DND-41 (cell line): ENCODE measurements around the gene RTRAF.

ENCODE experiments used
- ATAC-seq: fragments of 200-7000 bp; cut with Tn5 transposase; 3 replicates; pipeline ENCODE4 v1.9.1; 2021; ENCODE audit warnings: low read depth; ENCODE audit not compliant: insufficient read depth
- DNase-seq: peaks from one replicate; pipeline ENCODE4 v3.0.0-alpha.2; 2020
- H2AFZ ChIP-seq: 2 replicates; pipeline ENCODE4 v1.6.0; 2012; ENCODE audit warnings: low read depth, low read length
- H3K27ac ChIP-seq: 2 replicates; pipeline ENCODE4 v1.5.1; 2012; ENCODE audit warnings: low read length, inconsistent platforms
- H3K27me3 ChIP-seq: fragments of 200-600 bp; sonication (generic); 2 replicates; pipeline ENCODE4 v1.6.0; 2012; ENCODE audit warnings: low read length, mild to moderate bottlenecking, inconsistent platforms; ENCODE audit not compliant: insufficient read depth, poor library complexity
- H3K36me3 ChIP-seq: 2 replicates; pipeline ENCODE4 v1.5.1; 2012; ENCODE audit warnings: low read length, inconsistent platforms; ENCODE audit not compliant: insufficient read depth
- H3K4me1 ChIP-seq: 2 replicates; pipeline ENCODE4 v1.5.1; 2012; ENCODE audit warnings: mild to moderate bottlenecking, low read length; ENCODE audit not compliant: insufficient read depth
- H3K4me2 ChIP-seq: 2 replicates; pipeline ENCODE4 v1.6.0; 2012; ENCODE audit warnings: mild to moderate bottlenecking, moderate library complexity, low read length, inconsistent platforms; ENCODE audit not compliant: insufficient read depth
- H3K4me3 ChIP-seq, 2 experiments: fragments of 200-600 bp in 1 of 2; shearing (Covaris generic) in 1 of 2; 2 replicates each; pipeline ENCODE4 v1.5.1; 2012 to 2016; ENCODE audit warnings: inconsistent platforms in 2 of 2, low read length in 2 of 2, mild to moderate bottlenecking in 2 of 2, low read depth in 1 of 2, moderate library complexity in 1 of 2
- H3K79me2 ChIP-seq: 2 replicates; pipeline ENCODE4 v1.6.0; 2012; ENCODE audit warnings: low read length, inconsistent platforms; ENCODE audit not compliant: insufficient read depth
- H3K9ac ChIP-seq: 2 replicates; pipeline ENCODE4 v1.6.0; 2012; ENCODE audit warnings: low read depth, mild to moderate bottlenecking, inconsistent platforms, low read length, moderate library complexity
- H3K9me3 ChIP-seq: 2 replicates; pipeline ENCODE4 v1.5.1; 2012; ENCODE audit warnings: low read length, moderate library complexity, mild to moderate bottlenecking, inconsistent platforms; ENCODE audit not compliant: insufficient read depth, severe bottlenecking
- H4K20me1 ChIP-seq: 2 replicates; pipeline ENCODE4 v1.6.0; 2012; ENCODE audit warnings: low read length; ENCODE audit not compliant: insufficient read depth
- EZH2 ChIP-seq: IDR thresholded peaks from 3 replicates; pipeline ENCODE4 v1.6.1; 2012; ENCODE audit warnings: borderline replicate concordance, low read depth, mild to moderate bottlenecking, moderate library complexity, low read length, inconsistent platforms; ENCODE audit not compliant: severe bottlenecking
- TF ChIP-seq, protein P1 (sequence below): IDR thresholded peaks from 2 replicates; pipeline ENCODE4 v1.5.1; 2012; ENCODE audit warnings: borderline replicate concordance, low read length, moderate library complexity, mild to moderate bottlenecking; ENCODE audit not compliant: poor library complexity, severe bottlenecking; ENCODE audit errors: extremely low read depth

The RTRAF gene

DNA sequence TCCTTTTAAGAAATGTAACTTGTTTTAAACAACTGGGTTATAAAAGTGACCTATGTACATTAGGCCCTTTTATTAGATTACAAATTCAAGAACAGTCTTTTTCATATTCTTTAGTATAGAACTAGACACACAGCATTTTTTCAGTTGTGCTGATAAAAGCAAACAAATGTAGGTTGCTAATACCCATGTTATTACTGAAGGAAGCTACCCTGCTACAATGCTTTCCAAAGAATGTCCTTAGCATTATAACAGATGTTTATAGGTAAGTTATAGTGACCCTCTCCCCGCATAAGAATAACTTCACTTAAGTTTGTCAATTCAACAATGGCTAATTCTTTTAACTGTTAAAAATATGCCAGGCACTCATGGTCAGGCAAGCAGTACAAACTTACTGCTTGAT, 17.9 kb downstream of the RTRAF start:
- Histone ChIP-seq H3K4me2 (no peak overlapping the region), H3K79me2 (peaks cover 4% of the 10 kb centered on the region; the same call in 1 of the 2 replicates), H4K20me1 (peaks cover 4% of the 10 kb centered on the region; the same call in 1 of the 2 replicates), H3K36me3 (peaks cover 100% of the 10 kb centered on the region), H2AFZ (no peak overlapping the region), H3K4me3 (no peak overlapping the region), H3K9me3 (no peaks in the 10 kb centered on the region), H3K27ac (no peak overlapping the region), H3K9ac (no peak overlapping the region), H3K4me1 (no peaks in the 10 kb centered on the region), H3K27me3 (no peaks in the 10 kb centered on the region)
- TF ChIP-seq, protein P1, sequence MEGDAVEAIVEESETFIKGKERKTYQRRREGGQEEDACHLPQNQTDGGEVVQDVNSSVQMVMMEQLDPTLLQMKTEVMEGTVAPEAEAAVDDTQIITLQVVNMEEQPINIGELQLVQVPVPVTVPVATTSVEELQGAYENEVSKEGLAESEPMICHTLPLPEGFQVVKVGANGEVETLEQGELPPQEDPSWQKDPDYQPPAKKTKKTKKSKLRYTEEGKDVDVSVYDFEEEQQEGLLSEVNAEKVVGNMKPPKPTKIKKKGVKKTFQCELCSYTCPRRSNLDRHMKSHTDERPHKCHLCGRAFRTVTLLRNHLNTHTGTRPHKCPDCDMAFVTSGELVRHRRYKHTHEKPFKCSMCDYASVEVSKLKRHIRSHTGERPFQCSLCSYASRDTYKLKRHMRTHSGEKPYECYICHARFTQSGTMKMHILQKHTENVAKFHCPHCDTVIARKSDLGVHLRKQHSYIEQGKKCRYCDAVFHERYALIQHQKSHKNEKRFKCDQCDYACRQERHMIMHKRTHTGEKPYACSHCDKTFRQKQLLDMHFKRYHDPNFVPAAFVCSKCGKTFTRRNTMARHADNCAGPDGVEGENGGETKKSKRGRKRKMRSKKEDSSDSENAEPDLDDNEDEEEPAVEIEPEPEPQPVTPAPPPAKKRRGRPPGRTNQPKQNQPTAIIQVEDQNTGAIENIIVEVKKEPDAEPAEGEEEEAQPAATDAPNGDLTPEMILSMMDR, result no peak
- TF ChIP-seq EZH2, result no peak
- DNase-seq (no peak), ATAC-seq (no peak)

DNA sequence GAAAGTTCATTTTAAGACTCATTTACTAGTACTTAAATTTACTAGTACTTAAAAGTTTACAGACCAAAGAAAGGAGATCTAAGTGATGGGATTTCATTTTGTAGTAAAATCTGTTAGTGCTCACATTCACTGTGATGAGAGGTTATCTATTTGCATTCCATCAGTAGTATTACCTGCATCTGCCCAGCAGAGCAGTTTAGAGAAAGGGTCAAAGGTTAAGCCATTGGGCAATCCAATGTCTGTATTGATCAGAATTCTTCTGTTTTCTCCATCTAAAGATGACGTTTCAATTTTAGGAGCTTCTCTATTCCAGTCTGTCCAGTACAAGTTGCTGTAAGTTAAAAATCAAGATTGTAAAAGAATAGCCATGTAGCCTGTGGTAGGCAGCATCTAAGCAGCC, 18.3 kb downstream of the RTRAF start:
- no peak overlapping the region for H3K27ac ChIP-seq
- H3K4me3 ChIP-seq, result no peak overlapping the region
- DNase-seq (no peak), ATAC-seq (no peak)
- peaks cover 4% of the 10 kb centered on the region; the same call in 1 of the 2 replicates for H4K20me1 ChIP-seq
- peaks cover 4% of the 10 kb centered on the region; the same call in 1 of the 2 replicates for H3K79me2 ChIP-seq
- no peak overlapping the region for H3K4me2 ChIP-seq
- no peaks in the 10 kb centered on the region for H3K9me3 ChIP-seq
- no peak for TF ChIP-seq EZH2
- TF ChIP-seq, protein P1, result no peak
- no peak overlapping the region for H2AFZ ChIP-seq
- H3K4me1 ChIP-seq, result no peaks in the 10 kb centered on the region
- no peaks in the 10 kb centered on the region for H3K27me3 ChIP-seq
- H3K36me3 ChIP-seq, result peaks cover 98% of the 10 kb centered on the region
- no peak overlapping the region for H3K9ac ChIP-seq

DNA sequence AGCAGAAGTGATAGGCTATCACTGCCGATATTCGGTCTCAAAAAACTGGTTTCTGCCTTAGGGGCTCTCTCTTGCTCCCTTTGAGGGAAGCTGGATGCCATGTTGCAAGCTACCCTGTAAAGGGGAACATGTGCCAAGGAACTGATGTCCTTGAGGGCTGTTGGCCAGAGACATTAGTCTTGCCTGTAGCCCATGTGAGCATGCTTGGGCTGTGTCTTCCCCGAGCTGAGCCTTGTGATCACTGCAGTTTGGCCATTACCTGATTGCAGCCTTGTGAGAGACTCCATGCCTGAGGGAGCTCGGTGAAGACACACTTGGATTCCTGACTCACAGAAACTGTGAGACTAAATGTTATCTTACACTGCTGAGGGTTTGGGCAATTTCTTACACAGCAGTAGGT, 18.8 kb downstream of the RTRAF start:
- H3K27me3 ChIP-seq, result no peaks in the 10 kb centered on the region
- peaks cover 93% of the 10 kb centered on the region for H3K36me3 ChIP-seq
- no peak overlapping the region for H3K4me2 ChIP-seq
- DNase-seq (no peak), ATAC-seq (no peak)
- no peak overlapping the region for H3K9ac ChIP-seq
- no peak overlapping the region for H2AFZ ChIP-seq
- no peak overlapping the region for H3K4me3 ChIP-seq
- TF ChIP-seq, protein P1, result no peak
- no peak for TF ChIP-seq EZH2
- peaks cover 4% of the 10 kb centered on the region; the same call in 1 of the 2 replicates for H3K79me2 ChIP-seq
- no peaks in the 10 kb centered on the region for H3K9me3 ChIP-seq
- no peaks in the 10 kb centered on the region for H3K4me1 ChIP-seq
- no peak overlapping the region for H3K27ac ChIP-seq
- peaks cover 4% of the 10 kb centered on the region; the same call in 1 of the 2 replicates for H4K20me1 ChIP-seq
